GM21576 (cell line): ENCODE measurements around the gene CCDC24.

Source experiments
- ATAC-seq: cut with Tn5 transposase; IDR thresholded peaks from one replicate; pipeline ENCODE4 v1.9.1; 2021; ENCODE audit warnings: mild to moderate bottlenecking, moderate library complexity; ENCODE audit not compliant: unreplicated experiment

Gene CCDC24

DNA sequence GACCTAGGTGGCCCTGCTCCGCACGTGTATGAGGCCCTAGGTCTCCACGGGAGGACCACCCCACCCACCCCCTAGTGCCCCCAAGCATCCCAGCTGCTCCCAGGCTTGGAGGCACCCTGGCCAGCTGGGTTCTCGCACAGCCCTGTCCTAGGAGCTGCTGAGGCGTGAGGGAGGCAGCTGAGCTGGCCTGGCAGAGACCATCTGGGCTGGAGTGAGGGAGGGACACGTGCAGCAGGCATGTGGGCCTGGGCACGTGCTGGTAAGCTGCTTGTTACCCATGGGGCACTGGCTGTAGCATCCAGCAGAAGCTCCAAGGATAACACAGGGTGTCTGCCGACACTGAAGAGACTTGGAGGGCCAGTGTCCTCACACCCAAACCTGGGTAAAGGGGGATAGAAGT lies 29.8 kb downstream of the CCDC24 start:
- no peak for ATAC-seq

DNA sequence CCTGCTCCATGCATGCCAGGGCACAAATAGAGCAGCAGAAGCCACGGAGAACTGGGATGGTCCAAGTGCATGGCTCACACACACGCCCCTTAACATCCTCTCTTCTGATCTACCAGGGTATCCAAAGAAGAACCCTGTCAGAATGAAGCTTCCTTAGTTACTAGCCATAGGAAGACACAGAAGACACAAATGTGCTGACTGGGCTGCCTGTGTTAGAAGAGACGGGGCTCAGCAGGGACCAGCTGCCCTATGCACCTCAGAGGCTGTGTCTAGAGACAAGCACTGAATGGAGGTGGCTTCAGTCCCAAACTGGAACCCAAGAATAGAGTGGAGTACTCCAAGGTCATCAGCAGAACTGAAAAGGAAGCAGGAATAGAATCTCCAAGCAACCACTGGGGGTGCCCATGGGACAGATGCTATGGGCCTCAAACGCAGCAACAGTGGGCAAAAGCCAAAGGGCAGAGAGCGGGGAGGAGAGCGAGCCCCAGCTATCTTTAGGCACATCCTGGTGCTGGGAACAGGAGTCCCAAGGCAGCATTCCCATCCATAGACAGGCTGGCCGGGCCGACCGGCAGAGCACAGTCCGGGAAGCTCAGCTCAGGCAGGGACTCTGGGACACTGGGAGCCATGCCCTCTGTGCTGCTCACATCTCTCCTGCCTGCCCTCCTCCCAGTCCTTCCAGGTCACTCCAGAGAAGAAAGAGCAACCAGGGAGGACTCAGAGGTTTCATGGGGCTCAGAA lies 30.4 kb downstream of the CCDC24 start:
- no peak for ATAC-seq

DNA sequence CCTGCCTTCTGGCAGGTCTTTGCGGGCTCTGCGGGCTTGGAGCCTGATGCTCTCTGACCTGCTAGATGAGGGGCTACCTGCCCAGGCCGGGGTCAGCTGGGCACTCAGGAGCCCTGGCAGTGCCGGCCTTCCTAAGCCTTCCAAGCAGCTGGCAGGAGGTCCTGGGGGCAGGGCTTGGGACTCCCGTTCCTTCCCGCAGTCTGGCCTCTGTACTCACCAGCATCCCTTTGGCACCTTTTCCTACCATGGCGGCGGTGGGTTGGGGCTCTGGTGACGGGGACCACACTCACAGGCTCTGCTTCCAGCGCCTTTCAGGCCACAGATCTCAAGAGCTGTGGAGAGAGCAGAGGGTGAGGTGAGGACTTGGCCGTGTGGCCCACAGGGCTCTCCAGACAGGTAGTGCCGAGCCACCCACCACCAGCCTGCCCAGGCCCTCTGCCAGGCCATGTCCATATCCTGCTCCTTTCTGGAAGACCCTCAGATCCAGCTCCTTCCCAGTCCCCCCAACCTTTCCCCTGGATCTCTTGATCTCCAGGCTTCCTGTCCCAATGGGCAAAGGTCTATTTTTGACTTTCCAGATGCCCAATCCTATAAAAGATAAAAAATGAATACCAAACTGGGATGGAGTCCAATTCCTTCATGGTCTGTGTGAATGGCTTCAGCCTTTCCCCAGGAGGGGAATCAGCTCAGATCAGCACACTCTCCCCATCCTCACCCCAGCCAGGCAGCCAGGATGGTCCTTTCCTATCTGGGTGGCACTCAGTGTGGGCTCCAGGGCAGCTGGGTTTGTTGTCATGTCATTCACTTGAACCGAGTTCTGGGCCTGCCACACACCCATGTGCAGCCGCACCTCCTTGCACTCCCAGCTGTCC lies 32.9 kb downstream of the CCDC24 start:
- no peak for ATAC-seq

DNA sequence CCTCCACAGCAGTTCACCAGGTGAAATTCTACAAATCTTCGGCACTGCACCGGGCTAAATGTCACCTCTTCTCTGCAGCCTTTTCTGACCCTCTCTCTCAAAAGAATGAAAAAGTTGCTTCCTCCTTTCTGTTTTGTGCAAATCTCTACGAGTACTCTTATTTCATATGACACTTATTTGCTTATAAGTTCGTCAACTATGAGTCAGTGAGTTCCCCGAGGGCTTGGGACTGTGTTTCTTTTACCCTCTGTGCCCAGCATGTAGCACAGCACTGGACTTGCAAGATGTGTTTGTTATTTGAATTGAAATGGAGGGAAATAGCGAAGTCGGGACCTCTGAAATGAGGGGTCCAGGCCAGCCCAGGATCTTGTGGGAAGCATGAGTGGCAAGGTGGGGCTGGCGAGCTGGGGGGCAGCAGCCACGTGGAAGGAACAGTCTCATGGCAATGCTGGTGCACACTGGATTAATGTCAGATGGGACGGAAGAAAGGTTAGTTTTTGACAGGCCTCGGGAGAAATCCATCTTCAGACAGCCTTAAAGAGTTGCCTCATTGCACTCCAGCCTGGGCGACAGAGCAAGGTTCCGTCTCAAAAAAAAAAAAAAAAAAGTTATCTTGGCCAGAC lies 33.6 kb downstream of the CCDC24 start:
- no peak for ATAC-seq

DNA sequence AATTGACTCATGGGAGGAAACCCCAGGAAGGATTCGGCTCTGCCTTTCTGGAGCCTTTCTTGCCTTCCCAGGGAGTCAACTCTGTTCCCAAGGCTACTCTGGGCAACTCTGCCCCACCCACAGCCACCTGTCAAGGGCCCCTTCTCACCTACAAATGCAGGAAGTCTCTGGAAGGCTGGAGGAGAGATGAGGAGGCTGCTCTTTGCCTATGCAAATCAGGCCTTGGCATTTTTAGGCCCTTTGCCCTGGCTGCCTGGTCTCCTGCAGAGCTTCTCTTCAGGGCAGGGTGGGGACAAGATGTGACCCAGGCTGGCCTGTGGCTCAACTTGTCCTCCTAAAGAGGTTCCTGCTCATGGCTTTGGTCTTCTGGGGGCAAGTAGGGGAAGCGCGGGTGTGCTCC lies 34.4 kb downstream of the CCDC24 start:
- ATAC-seq = no peak

DNA sequence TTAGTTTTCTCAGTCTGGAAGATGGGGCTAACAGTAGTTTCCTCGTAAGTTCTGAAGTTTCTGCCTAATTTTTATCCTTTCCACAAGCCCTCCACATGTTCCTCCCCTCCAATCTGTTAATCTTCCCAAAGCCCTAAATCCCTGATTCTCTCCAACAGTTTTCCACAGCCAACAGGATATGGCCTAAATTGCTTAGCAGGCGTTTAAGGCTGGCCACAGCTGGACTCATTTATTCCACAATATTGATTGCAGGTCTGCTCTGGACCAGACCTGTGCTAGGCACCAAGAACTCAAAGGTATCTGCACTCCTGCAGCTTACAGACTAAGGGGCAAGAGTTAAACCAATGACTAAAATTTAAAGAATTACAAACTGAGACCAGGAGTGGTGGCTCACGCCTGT lies 35.9 kb downstream of the CCDC24 start:
- ATAC-seq = no peak

DNA sequence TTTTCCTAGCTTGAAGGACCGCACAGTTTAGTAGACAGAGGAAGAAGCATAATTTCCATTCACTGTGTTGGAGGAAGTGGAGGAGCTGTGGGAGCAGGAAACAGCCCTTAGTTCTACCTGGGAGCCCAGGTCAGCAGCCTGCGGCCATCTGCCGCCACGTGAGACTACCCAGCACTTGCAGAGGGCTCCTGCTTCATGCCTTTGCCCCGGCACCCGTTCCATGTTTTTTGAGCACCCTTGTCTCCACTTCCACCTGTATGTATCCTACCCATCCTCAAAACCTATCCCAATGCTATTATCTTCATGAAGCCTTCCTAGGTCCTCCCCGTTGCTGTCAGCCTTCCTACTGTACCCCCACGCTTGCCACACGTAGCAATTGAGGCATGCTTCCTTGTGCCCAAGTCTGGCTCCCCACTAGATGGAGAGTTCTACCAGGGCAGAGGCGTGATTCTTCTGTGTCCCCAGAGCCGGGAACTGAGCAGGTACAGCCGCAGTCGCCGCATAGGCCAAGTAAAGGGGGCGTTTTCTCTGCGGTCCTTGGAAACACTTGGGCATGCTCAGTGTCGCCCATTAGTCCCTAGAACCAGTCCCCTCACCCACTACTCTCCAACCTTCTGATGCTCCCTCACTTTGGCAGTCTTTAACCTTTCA lies 38.0 kb downstream of the CCDC24 start:
- peak; percentile 25 for ATAC-seq

DNA sequence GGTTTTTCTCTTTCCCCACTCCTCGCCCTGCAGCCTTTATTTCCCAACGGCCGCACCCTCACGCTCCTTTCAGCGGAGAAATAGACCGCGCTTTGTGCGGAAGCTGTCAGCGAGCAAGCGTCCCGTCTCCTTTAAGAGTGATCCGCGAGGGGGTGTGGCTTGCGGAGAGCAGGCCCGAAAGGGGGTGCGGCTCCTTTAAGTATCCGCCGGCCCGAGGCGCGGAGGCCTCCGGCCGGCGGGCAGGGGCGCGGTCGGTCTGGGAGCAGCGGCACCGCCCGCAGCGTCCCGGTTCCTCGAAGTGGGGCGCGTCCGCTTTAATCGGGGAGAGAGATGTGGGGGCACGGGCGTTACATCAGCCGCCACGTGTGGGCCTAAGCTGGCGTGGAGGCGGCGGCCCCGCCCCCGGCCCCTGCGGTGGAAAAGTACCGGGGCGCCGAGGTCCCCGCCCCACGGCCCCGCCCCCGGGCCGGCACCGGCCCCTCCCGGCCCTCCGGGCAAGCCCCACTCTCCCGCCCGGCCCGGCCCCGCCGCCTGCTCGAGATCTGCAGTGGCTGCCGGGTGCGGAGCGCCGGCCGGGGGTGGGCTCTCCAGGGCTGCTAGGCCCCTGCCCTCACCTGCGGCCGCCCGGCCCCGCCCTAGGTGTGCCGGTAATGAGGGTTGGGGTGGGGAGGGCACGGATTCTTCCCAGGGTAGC lies 38.7 kb downstream of the CCDC24 start:
- ATAC-seq = peak; percentile 77

DNA sequence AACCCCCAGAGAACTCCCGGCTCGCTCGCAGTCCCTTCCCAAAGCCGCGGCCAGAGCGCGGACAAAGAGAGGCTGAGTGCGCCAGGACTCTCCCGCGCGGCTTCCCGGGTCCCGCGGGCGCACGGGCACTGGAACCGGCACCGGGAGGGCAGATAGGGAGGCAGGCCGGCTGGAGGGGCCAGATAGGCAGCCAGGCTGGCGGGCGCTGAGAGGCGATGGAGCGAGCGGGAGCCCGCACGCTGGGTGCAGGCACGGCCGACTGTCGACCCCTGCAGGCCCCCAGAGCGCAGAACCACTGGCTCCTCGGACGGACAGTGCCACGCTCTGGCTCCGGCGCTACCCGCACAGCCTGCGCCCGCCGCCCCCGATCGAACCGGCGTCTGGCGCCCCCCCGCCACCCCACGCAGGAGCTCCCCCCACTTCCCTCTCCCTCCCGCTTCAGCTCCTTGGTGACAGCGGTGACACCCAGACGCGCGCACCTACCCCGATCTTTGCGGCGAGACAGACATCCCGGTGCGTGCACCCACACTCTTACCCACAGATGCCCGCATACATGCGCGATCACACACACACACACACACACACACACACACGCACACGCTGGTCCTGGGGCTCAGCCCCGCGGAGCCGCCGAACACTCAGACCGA lies 39.3 kb downstream of the CCDC24 start:
- ATAC-seq = no peak

DNA sequence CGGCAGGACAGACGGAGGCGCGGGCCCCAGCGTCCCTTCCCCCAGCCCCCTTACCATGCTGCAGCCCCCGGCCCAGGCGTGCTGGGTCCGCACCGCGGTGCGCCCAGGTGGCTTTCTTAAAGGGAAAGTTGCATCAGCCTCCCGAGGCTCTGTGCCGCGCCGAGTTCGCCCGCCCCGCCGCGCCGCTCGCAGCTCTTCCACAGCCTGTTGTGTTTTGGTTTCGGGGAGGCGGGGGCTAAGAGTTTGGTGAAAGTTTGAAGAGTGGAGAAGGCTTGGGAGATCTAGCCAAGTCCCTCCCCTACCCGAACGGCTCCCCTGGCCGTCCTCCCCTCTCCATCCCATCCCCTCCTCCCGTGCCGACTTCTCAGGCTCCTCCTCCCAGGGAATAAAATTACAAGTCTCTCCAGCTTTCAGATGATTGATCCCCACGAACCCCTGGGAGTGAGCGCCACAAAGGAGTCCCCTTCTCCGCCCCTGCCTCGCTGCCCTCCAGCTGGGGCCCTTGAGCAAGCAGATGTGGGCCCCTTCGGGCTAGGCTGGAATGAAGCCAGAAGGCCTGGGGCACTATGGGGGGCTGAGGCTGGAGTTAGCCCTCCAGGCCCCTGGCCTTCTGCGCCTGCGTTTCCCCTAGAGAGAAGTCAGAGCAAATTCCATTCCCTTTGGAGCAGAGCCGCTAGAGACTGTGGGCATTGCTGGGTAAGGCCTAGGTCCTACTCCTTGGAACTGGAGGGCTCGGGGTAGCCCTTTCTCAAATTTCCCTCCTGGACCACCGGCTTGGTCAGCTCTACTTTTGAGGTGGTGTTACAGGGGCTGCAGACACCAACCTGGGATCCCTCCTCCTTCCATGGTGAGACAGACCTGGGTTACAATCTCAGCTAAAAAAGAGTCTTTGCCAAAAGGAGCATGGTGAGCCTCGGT lies 40.1 kb downstream of the CCDC24 start, which contains the start of gene SLC6A9:
Gene SLC6A9, minus strand, starts transcription at position 211 of the 918 bp plus-strand sequence. CDS start 7,185 bp downstream, outside the sequence.
- ATAC-seq = no peak

DNA sequence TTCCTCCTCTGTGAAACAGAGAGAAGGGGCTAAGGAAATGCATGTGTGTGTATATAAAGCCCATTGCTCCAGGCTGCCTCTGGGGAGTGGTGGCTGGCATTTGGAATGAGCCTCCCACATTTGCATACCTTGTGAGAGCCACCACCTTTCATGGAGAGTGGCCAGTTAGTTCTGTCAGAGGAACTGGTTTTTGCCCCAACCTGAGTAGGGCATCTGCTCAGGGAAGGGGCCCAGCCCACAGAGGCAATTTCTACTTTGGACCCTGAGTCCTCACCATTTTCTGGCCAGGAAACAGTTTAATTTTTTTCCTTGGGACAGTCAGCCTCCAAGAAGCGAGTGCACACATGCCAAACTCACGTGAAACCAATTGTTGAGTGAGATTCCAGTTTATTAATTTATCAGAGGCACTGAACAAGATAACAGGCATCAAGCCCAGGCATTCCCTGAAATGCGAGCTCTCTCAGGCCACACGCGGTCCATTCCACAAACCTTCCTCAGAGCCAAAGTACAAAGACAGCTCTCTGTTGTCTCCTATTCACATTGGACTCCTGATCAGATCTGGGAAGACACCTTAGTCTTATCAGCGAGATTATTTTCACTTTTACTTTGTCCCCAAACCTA lies 40.9 kb downstream of the CCDC24 start:
- no peak for ATAC-seq

DNA sequence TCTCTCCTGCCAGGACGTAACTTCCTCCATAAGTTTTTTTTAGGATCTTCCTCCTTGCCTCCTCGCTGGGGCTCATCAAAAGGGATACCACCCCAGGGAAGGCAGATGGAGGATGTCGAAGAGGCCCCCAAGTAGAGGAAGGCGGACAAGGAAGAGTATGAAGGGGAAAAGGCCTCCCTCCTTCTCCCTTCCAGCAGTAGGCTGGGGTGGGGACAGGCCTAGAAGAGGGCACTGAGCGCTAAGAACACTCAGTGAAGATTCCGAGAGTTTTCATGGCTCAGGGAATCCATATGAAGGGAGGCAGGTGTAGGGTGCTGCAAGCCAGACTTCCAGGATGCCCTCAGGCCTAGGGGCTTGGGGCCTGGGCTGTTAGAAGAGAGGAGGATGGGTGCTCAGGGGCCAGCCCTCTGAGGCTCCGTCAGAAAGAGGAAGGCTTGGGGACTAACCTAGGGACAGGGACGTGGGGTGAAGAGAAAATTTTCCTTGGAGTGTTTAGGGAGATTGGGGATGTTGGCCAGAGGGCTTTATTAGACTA lies 41.7 kb downstream of the CCDC24 start:
- ATAC-seq = no peak

DNA sequence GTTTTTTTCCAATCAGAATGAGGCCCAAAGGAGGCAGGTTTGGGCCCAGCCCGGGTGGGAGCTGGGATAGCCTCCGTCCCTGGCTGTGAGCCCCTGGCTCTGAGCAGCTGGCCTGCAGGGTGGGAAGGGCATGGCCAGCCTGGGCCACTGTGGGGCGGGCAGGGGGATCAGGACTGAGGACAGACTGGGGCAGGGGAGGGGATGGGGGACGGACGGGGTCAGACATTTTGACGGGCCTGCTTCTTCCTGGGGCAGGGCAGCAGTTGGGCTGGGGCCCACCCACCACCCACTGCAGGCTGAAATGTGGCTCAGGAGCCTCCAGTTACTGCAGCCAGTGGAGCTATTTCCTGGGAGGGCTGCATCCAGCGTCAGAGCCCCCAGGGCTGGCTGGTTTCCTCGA lies 42.4 kb downstream of the CCDC24 start:
- ATAC-seq = no peak

DNA sequence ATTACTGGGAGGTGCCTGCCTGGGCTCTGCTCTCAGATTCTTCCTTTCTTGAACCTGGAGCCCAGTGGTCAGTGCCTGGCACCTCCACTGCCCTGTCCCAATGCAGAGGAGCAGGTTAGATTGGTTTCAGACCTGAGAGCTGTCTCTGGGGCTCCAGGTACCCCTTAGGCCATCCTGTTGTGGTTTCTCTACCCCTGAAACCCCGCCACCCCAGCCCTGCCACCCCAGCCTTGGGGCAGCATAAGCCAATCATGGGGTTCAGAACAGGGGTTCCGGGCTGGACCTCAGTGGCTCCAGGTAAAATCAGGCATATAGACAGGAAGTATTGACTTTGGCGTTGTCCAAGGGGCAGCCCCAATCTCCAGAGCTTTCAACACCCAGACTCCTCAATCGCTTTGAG lies 43.0 kb downstream of the CCDC24 start:
- ATAC-seq = no peak

DNA sequence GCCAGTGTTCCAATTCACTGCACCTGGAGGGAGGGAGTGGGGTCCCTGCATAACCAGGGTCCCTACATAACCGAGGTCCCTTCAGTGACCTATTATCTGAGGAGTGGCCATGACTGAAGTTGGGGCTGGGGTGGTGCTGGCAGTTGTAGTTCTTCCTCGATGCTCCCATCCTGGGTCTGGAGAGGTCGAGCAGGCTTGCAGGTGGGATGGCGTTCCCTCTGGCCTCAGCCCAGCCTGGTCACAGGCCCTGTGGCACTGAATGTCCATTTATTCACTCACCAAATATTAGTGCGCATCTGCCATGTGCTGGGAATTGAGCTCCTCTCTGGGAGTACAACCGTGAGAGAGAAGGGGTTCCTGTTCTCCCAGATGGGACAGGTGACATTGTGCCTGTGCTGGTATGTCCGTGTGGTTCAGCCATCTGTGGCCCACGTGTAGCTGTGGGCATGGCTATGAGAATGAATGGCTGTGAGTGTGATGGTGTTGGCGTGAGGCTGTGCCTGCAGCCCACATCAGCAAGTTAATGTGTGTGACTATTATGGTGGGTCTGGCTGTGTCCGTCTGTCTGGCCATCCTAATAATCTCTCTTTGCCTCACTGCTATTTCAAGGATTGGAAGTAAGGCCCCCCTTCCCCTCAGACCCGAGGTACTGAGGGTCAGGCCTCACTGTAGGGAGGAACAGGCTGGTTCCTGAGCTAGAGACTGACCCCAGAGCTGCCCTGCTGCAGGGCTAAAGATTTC lies 43.7 kb downstream of the CCDC24 start:
- ATAC-seq = no peak

DNA sequence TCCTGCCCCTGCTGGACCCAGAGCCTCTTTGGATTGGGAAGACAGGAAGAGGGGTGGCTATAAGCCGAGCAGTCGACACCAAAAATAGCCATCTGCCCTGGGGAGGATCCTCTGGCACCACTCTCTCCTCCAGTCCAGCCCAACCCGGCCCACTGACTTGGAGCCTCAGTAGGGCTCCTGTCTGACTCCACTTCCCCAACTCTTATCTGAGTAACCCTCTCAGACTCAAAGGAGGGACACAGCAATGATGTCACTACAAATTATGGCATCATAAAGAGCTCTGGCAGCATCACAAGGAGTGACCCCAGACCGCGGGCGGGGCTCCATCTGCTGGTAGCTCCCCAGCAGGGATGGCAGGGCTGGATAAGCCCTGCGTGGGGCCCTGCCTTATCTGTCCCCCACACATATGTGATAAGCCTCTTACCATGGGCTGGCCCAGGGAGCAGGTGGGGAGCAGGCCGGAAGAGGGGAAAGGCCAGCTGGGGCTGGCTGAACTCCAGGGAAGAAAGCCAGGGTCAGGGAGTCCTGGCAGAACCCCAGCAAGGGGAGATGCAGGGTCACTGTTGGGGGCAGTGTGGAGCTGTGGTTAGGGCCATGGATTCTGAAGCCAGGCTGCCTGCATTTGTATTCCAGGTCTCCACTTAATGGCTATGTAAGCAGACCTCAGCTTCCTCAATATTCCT lies 44.5 kb downstream of the CCDC24 start:
- ATAC-seq = no peak
